Heart left ventricle (tissue), 13 donors: Measurements from ENCODE around the gene PIP4K2A.

Experiments used
- CTCF ChIP-seq, 12 donors: fragments of 200-600 bp; sonication (generic) in 4 of 12; IDR thresholded peaks; one replicate each; pipeline versions ENCODE4 v1.5.0 to v1.8.0; 2018 to 2022; ENCODE audit warnings: antibody characterized with exemption in 12 of 12, mild to moderate bottlenecking in 5 of 12
- POLR2A ChIP-seq, 2 donors: fragments of 450-650 bp; IDR thresholded peaks; one replicate each; pipeline ENCODE4 v1.6.1; 2017; ENCODE audit warnings: antibody characterized with exemption in 2 of 2, mild to moderate bottlenecking in 2 of 2, moderate library complexity in 2 of 2
- donor health status: ischemic (EF 13 %, LVEDD 7.1; RV severe dilation, severe dysfunction).
- donor health status: DM: no; HTN: yes; CAD: no.
- donor health status: DM: no; HTN: no; CAD: no.
- donor health status: ischemic (EF 25% LVEDD 6.9; RV normal size, moderate dysfunction).
- donor health status: ischemic (EF 25% LVEDD 5.7; RV mildly dilated, moderate dysfunction).
- donor health status: ischemic (EF 35%, LVEDD 5.7; RV mildly dilated, moderate dysfunction).
- donor health status: nonischemic (EF 11% LVEDD 7.7; RV severe dilation, severe dysfunction).
- donor health status: DM: yes; HTN: yes; CAD: no.
- donor health status: PGD.
- donor health status: ischemic (EF 29% LVEDD 5.4; RV normal size, mild dysfunction).
- donor health status: nonischemic (EF 23%, LVEDD 6.1; RV moderate dilation, normal function).

- TF ChIP-seq POLR2A (IDR thresholded peaks at IDR 0.05) = no peak
- TF ChIP-seq CTCF (IDR thresholded peaks at IDR 0.05) = no peak
These were observed 44.5 kb upstream of the PIP4K2A start for GRCh38 chr10:22758867-22759266.
